T-helper 1 cell treated with Interleukin-12 subunit alpha and Interleukin-12 subunit beta and Interleukin-4 antibody, amounts not matched to agents 30 ng/mL and 1 ng/mL, for 36 hours (primary cell): ENCODE data around the gene HACD4. TPM values are rescaled to one million over a fixed set of nuclear protein-coding genes. Genes with fewer than 3 reads are reported as not detected.
"Not testable (repeated sequence)": the region's sequence is repeated elsewhere in the genome, so short reads cannot be mapped to it uniquely, and the experiment has no call there.

Source experiments
- intact Hi-C: fragments of 100-400 bp; cut with micrococcal nuclease; formaldehyde crosslinking; loops from one replicate; pipeline ENCODE4 v1.15.1; 2024
- total RNA-seq: library from RNA; stranded (reverse); gene quantifications from 2 replicates; pipeline ENCODE4 v1.2.3, GENCODE V29; 2022

The HACD4 gene
- total RNA-seq, 1 donor from 2014 or later, result 11.0 TPM

- intact Hi-C loops, result not testable (repeated sequence)
Measured at GRCh38 chr9:20974191-20974938, 57.1 kb downstream of the HACD4 start.

GRCh38 chr9:20973246-20973947 is 58.0 kb downstream of the HACD4 start:
- intact Hi-C loops, result not testable (repeated sequence)

GRCh38 chr9:20972684-20973083 is 58.8 kb downstream of the HACD4 start:
- intact Hi-C loops, result no loop called here

GRCh38 chr9:20962536-20963225 is 68.8 kb downstream of the HACD4 start:
- intact Hi-C loops, result no loop called here

- intact Hi-C loops, result no loop called here
Measured at GRCh38 chr9:20950707-20951106, 80.7 kb downstream of the HACD4 start.

Other genes starting within 250 kb of the HACD4 start
- gene IFNB1, start 46.3 kb upstream of the HACD4 start, total RNA-seq, result not detected in 2 replicates
- not detected in 2 replicates for gene IFNW1, start 110.2 kb upstream of the HACD4 start, total RNA-seq
- not detected in 2 replicates for gene IFNA21, start 135.0 kb upstream of the HACD4 start, total RNA-seq
- gene IFNA4, start 155.9 kb upstream of the HACD4 start, total RNA-seq, result not detected in 2 replicates
- gene IFNA7, start 170.6 kb upstream of the HACD4 start, total RNA-seq, result not detected in 2 replicates
- not detected in 2 replicates for gene IFNA10, start 175.5 kb upstream of the HACD4 start, total RNA-seq
- gene IFNA16, start 185.7 kb upstream of the HACD4 start, total RNA-seq, result not detected in 2 replicates
- not detected in 2 replicates for gene IFNA17, start 196.6 kb upstream of the HACD4 start, total RNA-seq
- not detected in 2 replicates for gene IFNA14, start 208.4 kb upstream of the HACD4 start, total RNA-seq